Muscle layer of colon (tissue), 2 donors: ENCODE measurements around the gene N4BP2L1.
"Not testable (repeated sequence)": the region's sequence is repeated elsewhere in the genome, so short reads cannot be mapped to it uniquely, and the experiment has no call there.

Experiments used
- H3K27ac ChIP-seq: one replicate; pipeline ENCODE4 v1.7.0; 2013; ENCODE audit warnings: low read depth, mild to moderate bottlenecking, low read length, moderate library complexity
- H3K27me3 ChIP-seq, 2 donors: one replicate each; pipeline ENCODE4 v1.7.0; 2013; ENCODE audit warnings: low read length in 2 of 2, mild to moderate bottlenecking in 2 of 2; ENCODE audit not compliant: insufficient read depth in 2 of 2, control insufficient read depth in 1 of 2
- H3K36me3 ChIP-seq: one replicate; pipeline ENCODE4 v1.7.0; 2013; ENCODE audit warnings: mild to moderate bottlenecking, low read length; ENCODE audit not compliant: insufficient read depth
- H3K4me1 ChIP-seq: one replicate; pipeline ENCODE4 v1.7.0; 2013; ENCODE audit warnings: mild to moderate bottlenecking, low read length; ENCODE audit not compliant: insufficient read depth
- H3K4me3 ChIP-seq, 2 donors: one replicate each; pipeline ENCODE4 v1.7.0; 2013; ENCODE audit warnings: low read length in 2 of 2, low read depth in 1 of 2, mild to moderate bottlenecking in 1 of 2, moderate library complexity in 1 of 2
- H3K9ac ChIP-seq: one replicate; pipeline ENCODE4 v1.7.0; 2013; ENCODE audit warnings: low read length
- H3K9me3 ChIP-seq: one replicate; pipeline ENCODE4 v1.7.0; 2013; ENCODE audit warnings: mild to moderate bottlenecking, low read length
- donor health status: abdominal sarcoma.
- donor health status: Adenocarcinoma of cecum.

Gene N4BP2L1

GRCh38 chr13:32384702-32385101 is 43.2 kb downstream of the N4BP2L1 start:
- Histone ChIP-seq H3K4me1 (no peaks in the 10 kb centered on the region), H3K9me3 (no peaks in the 10 kb centered on the region), H3K9ac (no peak overlapping the region), H3K36me3 (no peaks in the 10 kb centered on the region), H3K27me3 (no peaks in the 10 kb centered on the region), H3K4me3 (no peak overlapping the region), H3K27ac (no peak overlapping the region)

- Histone ChIP-seq H3K4me1 (no peaks in the 10 kb centered on the region), H3K9me3 (no peaks in the 10 kb centered on the region), H3K4me3 (no peak overlapping the region), H3K27ac (no peak overlapping the region), H3K27me3 (no peaks in the 10 kb centered on the region), H3K9ac (no peak overlapping the region), H3K36me3 (no peaks in the 10 kb centered on the region)
Observed at GRCh38 chr13:32383836-32384618, 43.9 kb downstream of the N4BP2L1 start.

DNA sequence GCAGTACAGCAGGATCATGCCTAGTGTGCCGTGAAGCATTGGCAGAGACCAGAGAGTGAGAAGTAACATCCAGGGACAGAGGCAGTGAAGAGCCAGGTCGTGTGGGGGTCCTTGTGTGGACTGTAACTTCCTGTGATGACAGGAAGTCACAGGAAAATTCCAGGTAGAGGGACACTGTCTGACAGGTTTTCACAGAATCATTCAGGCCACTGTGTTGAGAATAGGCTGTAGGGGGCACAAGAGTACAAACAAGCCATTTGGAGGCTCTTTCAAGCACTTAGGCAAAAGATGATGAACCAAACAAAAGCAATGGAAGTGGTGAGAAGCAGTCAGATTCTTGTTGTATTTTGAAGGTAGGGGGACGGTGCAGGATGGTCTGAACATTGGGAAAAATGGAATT is 46.4 kb downstream of the N4BP2L1 start:
- Histone ChIP-seq H3K4me1 (no peaks in the 10 kb centered on the region), H3K4me3 (no peak overlapping the region), H3K36me3 (no peaks in the 10 kb centered on the region), H3K27ac (no peak overlapping the region), H3K27me3 (no peaks in the 10 kb centered on the region), H3K9ac (no peak overlapping the region), H3K9me3 (no peaks in the 10 kb centered on the region)

- Histone ChIP-seq H3K27me3 (no peaks in the 10 kb centered on the region), H3K4me1 (no peaks in the 10 kb centered on the region), H3K27ac (no peak overlapping the region), H3K36me3 (no peaks in the 10 kb centered on the region), H3K9me3 (no peaks in the 10 kb centered on the region), H3K9ac (no peak overlapping the region), H3K4me3 (no peak overlapping the region)
Observed at GRCh38 chr13:32378012-32378411, 49.9 kb downstream of the N4BP2L1 start.

DNA sequence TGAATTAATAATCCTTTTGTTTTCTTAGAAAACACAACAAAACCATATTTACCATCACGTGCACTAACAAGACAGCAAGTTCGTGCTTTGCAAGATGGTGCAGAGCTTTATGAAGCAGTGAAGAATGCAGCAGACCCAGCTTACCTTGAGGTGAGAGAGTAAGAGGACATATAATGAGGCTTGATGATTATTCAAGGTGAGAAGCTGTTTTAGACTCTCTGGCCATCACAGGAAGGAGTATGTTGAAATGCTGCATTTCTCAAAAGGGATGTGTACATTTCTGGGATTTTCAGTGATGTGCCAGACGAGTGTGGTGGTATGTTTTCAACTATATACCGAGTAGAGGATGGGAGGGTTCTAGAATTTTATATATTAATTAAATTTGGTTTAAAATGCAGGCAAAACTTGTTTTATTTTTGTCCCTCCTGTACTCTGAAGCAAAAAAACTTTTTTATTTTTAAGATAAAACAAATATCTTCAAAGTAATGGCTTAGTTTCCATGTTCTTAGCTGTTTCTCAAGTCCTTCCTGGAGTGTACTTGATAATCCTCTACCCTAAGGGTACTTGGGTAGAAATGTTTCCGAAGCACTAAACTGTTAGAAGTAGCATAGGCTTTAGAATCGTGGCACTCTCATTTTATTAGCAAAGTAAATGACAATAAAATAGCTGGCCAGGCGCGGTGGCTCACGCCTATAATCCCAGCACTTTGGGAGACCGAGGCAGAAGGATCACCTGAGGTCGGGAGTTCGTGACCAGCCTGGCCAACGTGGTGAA is 51.1 kb downstream of the N4BP2L1 start:
- no peak overlapping the region for H3K9ac ChIP-seq
- no peaks in the 10 kb centered on the region for H3K9me3 ChIP-seq
- H3K36me3 ChIP-seq = no peaks in the 10 kb centered on the region
- H3K27ac ChIP-seq = no peak overlapping the region
- no peak overlapping the region for H3K4me3 ChIP-seq
- no peaks in the 10 kb centered on the region for H3K4me1 ChIP-seq
- H3K27me3 ChIP-seq = no peaks in the 10 kb centered on the region

GRCh38 chr13:32370805-32371204 is 57.1 kb downstream of the N4BP2L1 start:
- Histone ChIP-seq H3K4me1 (no peaks in the 10 kb centered on the region), H3K27me3 (no peaks in the 10 kb centered on the region), H3K36me3 (no peaks in the 10 kb centered on the region), H3K27ac (no peak overlapping the region), H3K9ac (no peak overlapping the region), H3K4me3 (no peak overlapping the region), H3K9me3 (no peaks in the 10 kb centered on the region)

DNA sequence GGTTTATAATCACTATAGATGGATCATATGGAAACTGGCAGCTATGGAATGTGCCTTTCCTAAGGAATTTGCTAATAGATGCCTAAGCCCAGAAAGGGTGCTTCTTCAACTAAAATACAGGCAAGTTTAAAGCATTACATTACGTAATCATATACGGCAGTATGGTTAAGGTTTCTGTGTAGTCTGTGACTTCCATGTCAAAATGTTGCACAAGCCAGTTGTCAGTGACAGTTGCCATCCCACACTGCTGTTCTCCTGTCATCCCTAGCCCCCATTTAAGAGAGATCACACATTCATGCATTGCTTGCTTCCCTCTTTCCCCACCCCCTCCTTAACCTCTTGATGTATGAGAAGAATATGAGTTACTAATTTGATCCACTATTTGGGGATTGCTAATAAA is 65.4 kb downstream of the N4BP2L1 start:
- Histone ChIP-seq H3K27me3 (no peaks in the 10 kb centered on the region), H3K36me3 (no peaks in the 10 kb centered on the region), H3K4me3 (no peak overlapping the region), H3K27ac (no peak overlapping the region), H3K9ac (no peak overlapping the region), H3K4me1 (no peaks in the 10 kb centered on the region), H3K9me3 (no peaks in the 10 kb centered on the region)

GRCh38 chr13:32355935-32356334 is 72.0 kb downstream of the N4BP2L1 start:
- not testable (repeated sequence) for H3K36me3 ChIP-seq, H3K9me3 ChIP-seq, H3K27ac ChIP-seq, H3K27me3 ChIP-seq, H3K4me3 ChIP-seq, H3K9ac ChIP-seq, H3K4me1 ChIP-seq

DNA sequence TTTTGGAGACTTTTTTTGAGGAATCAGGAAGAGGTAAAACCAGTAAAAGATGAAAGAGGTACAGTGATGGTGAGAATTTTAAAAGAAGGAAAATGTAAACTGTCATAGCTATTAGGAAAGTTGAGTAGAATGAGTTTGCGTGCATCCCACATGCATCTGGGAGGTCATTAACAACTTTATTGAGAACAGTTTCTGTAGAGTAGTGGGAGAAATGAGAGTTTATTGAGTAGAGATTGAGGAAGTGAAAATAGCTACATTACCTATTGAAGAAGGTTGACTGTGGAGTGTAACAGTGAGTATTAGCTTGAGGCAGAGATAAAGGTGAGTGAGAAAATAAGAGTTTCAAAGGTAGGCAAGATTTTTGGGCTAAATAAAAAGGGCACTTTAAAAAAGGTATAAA is 73.9 kb downstream of the N4BP2L1 start:
- no peaks in the 10 kb centered on the region for H3K9me3 ChIP-seq
- no peaks in the 10 kb centered on the region for H3K36me3 ChIP-seq
- H3K4me1 ChIP-seq = no peaks in the 10 kb centered on the region
- no peak overlapping the region for H3K27ac ChIP-seq
- H3K4me3 ChIP-seq = no peak overlapping the region
- no peak overlapping the region for H3K9ac ChIP-seq
- no peaks in the 10 kb centered on the region for H3K27me3 ChIP-seq

DNA sequence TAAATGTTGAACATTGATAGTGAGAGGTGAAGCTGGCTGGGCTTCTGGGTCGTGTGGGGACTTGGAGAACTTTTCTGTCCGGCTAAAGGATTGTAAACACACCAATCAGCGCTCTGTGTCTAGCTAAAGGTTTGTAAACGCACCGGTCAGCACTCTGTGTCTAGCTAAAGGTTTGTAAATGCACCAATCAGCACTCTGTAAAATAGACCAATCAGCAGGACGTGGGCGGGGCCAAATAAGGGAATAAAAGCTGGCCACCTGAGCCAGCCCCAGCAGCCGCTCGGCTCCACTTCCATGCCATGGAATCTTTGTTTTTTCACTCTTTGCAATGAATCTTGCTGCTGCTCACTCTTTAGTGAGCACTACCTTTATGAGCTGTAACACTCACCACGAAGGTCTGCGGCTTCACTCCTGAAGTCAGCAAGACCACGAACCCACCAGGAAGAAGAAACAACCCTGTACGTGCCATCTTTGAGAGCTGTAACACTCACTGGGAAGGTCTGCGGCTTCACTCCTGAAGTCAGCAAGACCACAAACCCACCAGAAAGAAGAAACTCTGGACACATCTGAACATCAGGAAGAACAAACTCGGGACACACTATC is 77.0 kb downstream of the N4BP2L1 start:
- not testable (repeated sequence) for H3K36me3 ChIP-seq, H3K9ac ChIP-seq, H3K4me3 ChIP-seq, H3K9me3 ChIP-seq, H3K4me1 ChIP-seq, H3K27me3 ChIP-seq, H3K27ac ChIP-seq
